AG09319 (cell line): ENCODE data around the gene SHQ1.

Experiments used
- DNase-seq: peaks from one replicate; pipeline ENCODE4 v3.0.0-alpha.2; 2010; ENCODE audit warnings: low read depth; ENCODE audit errors: extremely low read depth
- CTCF ChIP-seq: IDR thresholded peaks from 2 replicates; pipeline ENCODE4 v1.5.1; 2011; ENCODE audit warnings: low read depth, mild to moderate bottlenecking, inconsistent platforms, low read length, moderate library complexity

Gene SHQ1

DNA sequence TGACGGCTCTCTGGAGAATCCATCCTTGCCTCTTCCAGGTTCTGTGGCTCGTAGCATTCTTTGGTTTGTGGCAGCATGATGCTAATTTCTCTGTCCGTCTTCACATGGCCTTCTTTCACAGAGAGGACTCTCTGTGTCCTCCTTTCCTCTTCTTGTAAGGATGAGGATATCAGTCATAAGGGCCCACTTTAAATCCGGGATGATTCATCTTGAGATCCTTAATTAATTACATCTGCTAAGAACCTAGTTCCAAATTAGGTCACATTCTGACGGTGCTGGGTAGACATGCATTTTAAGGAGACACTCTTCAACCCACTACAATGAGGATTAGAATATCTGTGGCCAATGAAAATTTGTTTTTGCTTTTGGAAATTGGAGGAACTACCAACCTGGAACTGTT is 23.9 kb upstream of the SHQ1 start:
- TF ChIP-seq CTCF = no peak
- DNase-seq = peak; percentile 67

GRCh38 chr3:72862314-72863090 is 14.3 kb upstream of the SHQ1 start:
- TF ChIP-seq CTCF = no peak
- DNase-seq = no peak

- no peak for TF ChIP-seq CTCF
- no peak for DNase-seq
These were observed 12.6 kb upstream of the SHQ1 start for GRCh38 chr3:72860846-72861245.

DNA sequence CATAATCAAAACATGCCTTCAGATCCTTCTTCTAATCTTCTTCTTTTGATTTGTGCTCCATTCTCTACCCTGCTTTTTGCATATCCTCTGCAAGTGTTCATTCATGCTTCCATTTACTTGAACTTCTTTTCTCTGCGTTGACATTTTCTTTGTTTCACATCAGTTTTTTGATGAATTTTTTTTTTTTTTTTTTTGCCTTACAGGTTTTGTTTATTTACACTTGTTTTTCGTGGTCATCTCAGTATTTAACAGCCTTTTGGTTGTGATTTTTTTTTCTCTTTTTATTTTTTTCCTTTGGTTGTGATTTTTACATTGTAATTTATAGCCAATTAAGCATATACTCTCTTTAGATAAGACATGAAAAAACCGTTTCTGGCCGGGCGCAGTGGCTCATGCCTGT is 11.8 kb upstream of the SHQ1 start:
- TF ChIP-seq CTCF = no peak
- DNase-seq = no peak

GRCh38 chr3:72855001-72855400 is 6.8 kb upstream of the SHQ1 start:
- no peak for TF ChIP-seq CTCF
- DNase-seq = no peak

GRCh38 chr3:72848703-72849081 is 447 bp upstream of the SHQ1 start:
- DNase-seq = no peak
- TF ChIP-seq CTCF = no peak

DNA sequence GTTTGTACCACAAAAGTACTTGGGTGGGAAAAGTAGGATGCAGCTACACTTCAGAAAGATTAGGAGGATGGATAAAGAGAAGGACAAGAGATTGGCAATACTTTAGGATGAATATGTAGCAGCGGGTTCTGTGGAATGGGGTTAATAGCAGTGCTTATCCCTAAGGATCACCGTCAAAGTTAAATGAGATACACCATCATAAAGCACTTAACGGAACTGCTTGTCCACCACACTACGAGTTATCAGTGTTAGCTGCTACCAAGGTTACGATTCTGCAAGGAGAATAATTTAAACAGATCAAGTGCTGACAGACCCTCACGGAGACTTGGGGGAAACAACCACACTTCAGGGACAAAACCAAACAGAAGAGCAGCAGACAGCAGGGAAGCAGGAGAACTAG is 963 bp downstream of the SHQ1 start:
- TF ChIP-seq CTCF = no peak
- DNase-seq = no peak
